ENCODE results near the gene ZFX. TPM values are rescaled to one million over a fixed set of nuclear protein-coding genes. Genes with fewer than 3 reads are reported as not detected.
A peak's percentile ranks its signal among the peaks of the same experiment; 100 is the strongest.

ZFX gene
- total and polyA plus RNA-seq, 10 of the 15 experiments (the other 5 are each of a cell fraction or from before 2014, with no cell fraction given) = 6.8 to 40.9 (median 24.6) TPM

DNA sequence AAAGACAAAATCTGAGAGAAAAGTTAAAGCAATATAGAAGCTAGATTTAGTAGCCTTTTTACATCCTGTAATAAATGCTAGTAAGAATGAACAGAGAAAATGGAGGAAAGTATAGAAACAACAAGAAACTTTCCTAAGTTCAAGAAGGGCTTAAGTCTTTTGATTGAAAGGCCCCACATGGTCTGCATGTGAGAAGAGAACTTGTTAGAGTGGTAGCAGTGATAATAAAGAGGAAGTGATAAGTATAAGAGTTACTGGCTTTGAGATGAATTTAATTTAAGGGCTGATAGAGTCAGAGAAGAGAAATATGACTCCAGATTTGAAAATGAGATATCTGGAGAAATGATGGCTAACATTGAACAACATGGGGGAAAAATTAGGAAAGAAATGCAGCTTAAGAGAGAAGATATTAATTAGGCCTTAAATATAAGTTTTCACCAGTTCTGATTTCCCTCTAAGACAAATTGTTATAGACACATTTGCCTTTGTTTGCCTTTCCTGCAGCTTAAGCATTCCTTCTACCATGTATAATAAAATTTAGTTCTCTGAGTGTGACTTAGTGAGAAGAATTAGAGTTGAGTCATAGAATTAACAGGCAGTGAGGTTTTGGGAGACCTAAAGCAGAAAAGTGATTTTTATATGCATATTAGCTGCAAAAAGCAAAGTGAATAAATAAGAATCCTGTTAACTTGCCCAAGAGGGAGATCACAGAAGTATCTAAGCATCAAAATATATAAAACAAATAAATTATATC, 18.4 kb downstream of the ZFX start (continued):
- TF ChIP-seq, protein P1, sequence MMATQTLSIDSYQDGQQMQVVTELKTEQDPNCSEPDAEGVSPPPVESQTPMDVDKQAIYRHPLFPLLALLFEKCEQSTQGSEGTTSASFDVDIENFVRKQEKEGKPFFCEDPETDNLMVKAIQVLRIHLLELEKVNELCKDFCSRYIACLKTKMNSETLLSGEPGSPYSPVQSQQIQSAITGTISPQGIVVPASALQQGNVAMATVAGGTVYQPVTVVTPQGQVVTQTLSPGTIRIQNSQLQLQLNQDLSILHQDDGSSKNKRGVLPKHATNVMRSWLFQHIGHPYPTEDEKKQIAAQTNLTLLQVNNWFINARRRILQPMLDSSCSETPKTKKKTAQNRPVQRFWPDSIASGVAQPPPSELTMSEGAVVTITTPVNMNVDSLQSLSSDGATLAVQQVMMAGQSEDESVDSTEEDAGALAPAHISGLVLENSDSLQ (IDR thresholded peaks at IDR 0.05) = peak; percentile 89
- TF ChIP-seq SMAD5 (IDR thresholded peaks at IDR 0.05; ENCODE audit: low read depth) = no peak
- TF ChIP-seq, protein P2, sequence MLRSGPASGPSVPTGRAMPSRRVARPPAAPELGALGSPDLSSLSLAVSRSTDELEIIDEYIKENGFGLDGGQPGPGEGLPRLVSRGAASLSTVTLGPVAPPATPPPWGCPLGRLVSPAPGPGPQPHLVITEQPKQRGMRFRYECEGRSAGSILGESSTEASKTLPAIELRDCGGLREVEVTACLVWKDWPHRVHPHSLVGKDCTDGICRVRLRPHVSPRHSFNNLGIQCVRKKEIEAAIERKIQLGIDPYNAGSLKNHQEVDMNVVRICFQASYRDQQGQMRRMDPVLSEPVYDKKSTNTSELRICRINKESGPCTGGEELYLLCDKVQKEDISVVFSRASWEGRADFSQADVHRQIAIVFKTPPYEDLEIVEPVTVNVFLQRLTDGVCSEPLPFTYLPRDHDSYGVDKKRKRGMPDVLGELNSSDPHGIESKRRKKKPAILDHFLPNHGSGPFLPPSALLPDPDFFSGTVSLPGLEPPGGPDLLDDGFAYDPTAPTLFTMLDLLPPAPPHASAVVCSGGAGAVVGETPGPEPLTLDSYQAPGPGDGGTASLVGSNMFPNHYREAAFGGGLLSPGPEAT (IDR thresholded peaks at IDR 0.05; ENCODE audit: low read depth) = no peak
- no peak for TF ChIP-seq NR2F1 (conservative IDR thresholded peaks at IDR 0.05)
- TF ChIP-seq RUNX3 (IDR thresholded peaks at IDR 0.05; ENCODE audit: low read length) = no peak
- no peak for TF ChIP-seq KLF5 (IDR thresholded peaks at IDR 0.05; ENCODE audit: partially characterized antibody)
- no peak for TF ChIP-seq NFXL1 (IDR thresholded peaks at IDR 0.05; ENCODE audit: borderline replicate concordance)
- TF ChIP-seq, protein P3, sequence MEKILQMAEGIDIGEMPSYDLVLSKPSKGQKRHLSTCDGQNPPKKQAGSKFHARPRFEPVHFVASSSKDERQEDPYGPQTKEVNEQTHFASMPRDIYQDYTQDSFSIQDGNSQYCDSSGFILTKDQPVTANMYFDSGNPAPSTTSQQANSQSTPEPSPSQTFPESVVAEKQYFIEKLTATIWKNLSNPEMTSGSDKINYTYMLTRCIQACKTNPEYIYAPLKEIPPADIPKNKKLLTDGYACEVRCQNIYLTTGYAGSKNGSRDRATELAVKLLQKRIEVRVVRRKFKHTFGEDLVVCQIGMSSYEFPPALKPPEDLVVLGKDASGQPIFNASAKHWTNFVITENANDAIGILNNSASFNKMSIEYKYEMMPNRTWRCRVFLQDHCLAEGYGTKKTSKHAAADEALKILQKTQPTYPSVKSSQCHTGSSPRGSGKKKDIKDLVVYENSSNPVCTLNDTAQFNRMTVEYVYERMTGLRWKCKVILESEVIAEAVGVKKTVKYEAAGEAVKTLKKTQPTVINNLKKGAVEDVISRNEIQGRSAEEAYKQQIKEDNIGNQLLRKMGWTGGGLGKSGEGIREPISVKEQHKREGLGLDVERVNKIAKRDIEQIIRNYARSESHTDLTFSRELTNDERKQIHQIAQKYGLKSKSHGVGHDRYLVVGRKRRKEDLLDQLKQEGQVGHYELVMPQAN (conservative IDR thresholded peaks at IDR 0.05) = no peak
- TF ChIP-seq MTA2 (IDR thresholded peaks at IDR 0.05; ENCODE audit: low read depth) = no peak
- TF ChIP-seq NFYB (IDR thresholded peaks at IDR 0.05; ENCODE audit: insufficient read depth, low read depth, low read length) = no peak
- no peak for TF ChIP-seq ETV6 (conservative IDR thresholded peaks at IDR 0.05 in 1 of 2, IDR thresholded peaks at IDR 0.05 in 1 of 2; ENCODE audit: borderline replicate concordance in 1 of 2, low read depth in 1 of 2)
- TF ChIP-seq EZH2 (IDR thresholded peaks at IDR 0.05; ENCODE audit: borderline replicate concordance, control insufficient read depth, low read depth, low read length) = no peak
- TF ChIP-seq RAD51 (IDR thresholded peaks at IDR 0.05) = no peak
- TF ChIP-seq, protein P4, sequence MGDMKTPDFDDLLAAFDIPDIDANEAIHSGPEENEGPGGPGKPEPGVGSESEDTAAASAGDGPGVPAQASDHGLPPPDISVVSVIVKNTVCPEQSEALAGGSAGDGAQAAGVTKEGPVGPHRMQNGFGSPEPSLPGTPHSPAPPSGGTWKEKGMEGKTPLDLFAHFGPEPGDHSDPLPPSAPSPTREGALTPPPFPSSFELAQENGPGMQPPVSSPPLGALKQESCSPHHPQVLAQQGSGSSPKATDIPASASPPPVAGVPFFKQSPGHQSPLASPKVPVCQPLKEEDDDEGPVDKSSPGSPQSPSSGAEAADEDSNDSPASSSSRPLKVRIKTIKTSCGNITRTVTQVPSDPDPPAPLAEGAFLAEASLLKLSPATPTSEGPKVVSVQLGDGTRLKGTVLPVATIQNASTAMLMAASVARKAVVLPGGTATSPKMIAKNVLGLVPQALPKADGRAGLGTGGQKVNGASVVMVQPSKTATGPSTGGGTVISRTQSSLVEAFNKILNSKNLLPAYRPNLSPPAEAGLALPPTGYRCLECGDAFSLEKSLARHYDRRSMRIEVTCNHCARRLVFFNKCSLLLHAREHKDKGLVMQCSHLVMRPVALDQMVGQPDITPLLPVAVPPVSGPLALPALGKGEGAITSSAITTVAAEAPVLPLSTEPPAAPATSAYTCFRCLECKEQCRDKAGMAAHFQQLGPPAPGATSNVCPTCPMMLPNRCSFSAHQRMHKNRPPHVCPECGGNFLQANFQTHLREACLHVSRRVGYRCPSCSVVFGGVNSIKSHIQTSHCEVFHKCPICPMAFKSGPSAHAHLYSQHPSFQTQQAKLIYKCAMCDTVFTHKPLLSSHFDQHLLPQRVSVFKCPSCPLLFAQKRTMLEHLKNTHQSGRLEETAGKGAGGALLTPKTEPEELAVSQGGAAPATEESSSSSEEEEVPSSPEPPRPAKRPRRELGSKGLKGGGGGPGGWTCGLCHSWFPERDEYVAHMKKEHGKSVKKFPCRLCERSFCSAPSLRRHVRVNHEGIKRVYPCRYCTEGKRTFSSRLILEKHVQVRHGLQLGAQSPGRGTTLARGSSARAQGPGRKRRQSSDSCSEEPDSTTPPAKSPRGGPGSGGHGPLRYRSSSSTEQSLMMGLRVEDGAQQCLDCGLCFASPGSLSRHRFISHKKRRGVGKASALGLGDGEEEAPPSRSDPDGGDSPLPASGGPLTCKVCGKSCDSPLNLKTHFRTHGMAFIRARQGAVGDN (IDR thresholded peaks at IDR 0.05) = 0 out of 2 replicates have a peak, but pooled peaks have one; percentile 38
- no peak for TF ChIP-seq HDAC2 (IDR thresholded peaks at IDR 0.05)
- TF ChIP-seq, protein P5, sequence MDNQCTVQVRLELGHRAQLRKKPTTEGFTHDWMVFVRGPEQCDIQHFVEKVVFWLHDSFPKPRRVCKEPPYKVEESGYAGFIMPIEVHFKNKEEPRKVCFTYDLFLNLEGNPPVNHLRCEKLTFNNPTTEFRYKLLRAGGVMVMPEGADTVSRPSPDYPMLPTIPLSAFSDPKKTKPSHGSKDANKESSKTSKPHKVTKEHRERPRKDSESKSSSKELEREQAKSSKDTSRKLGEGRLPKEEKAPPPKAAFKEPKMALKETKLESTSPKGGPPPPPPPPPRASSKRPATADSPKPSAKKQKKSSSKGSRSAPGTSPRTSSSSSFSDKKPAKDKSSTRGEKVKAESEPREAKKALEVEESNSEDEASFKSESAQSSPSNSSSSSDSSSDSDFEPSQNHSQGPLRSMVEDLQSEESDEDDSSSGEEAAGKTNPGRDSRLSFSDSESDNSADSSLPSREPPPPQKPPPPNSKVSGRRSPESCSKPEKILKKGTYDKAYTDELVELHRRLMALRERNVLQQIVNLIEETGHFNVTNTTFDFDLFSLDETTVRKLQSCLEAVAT (IDR thresholded peaks at IDR 0.05) = no peak
- no peak for TF ChIP-seq PML (IDR thresholded peaks at IDR 0.05; ENCODE audit: low read length)
- TF ChIP-seq MTA3 (IDR thresholded peaks at IDR 0.05; ENCODE audit: borderline replicate concordance, low read length) = no peak
- no peak for TF ChIP-seq CHD2 (IDR thresholded peaks at IDR 0.05; ENCODE audit: borderline replicate concordance, low read depth, low read length)
- no peak for TF ChIP-seq ASH2L (IDR thresholded peaks at IDR 0.05; ENCODE audit: borderline replicate concordance, low read depth)
